ENCODE results near the gene LAMA3. TPM values are rescaled to one million over a fixed set of nuclear protein-coding genes. Genes with fewer than 3 reads are reported as not detected.

The LAMA3 gene
- total and polyA plus RNA-seq, 10 of the 15 experiments (the other 5 are each of a cell fraction or from before 2014, with no cell fraction given): 0.37 to 6.5 (median 5.4) TPM

GRCh38 chr18:23682472-23682871 lies 6.8 kb upstream of the LAMA3 start (continued):
- TF ChIP-seq SREBF2 (IDR thresholded peaks at IDR 0.05; ENCODE audit: low read length): no peak
- no peak for TF ChIP-seq HDGF (IDR thresholded peaks at IDR 0.05)
- TF ChIP-seq RUNX3 (IDR thresholded peaks at IDR 0.05; ENCODE audit: low read length): peak; percentile 90
- no peak for TF ChIP-seq RELA (IDR thresholded peaks at IDR 0.05; ENCODE audit: borderline replicate concordance, partially characterized antibody)
- TF ChIP-seq TARDBP (IDR thresholded peaks at IDR 0.05; ENCODE audit: borderline replicate concordance): no peak
- no peak for TF ChIP-seq ZNF592 (IDR thresholded peaks at IDR 0.05)
- TF ChIP-seq, protein P1, sequence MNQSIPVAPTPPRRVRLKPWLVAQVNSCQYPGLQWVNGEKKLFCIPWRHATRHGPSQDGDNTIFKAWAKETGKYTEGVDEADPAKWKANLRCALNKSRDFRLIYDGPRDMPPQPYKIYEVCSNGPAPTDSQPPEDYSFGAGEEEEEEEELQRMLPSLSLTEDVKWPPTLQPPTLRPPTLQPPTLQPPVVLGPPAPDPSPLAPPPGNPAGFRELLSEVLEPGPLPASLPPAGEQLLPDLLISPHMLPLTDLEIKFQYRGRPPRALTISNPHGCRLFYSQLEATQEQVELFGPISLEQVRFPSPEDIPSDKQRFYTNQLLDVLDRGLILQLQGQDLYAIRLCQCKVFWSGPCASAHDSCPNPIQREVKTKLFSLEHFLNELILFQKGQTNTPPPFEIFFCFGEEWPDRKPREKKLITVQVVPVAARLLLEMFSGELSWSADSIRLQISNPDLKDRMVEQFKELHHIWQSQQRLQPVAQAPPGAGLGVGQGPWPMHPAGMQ (IDR thresholded peaks at IDR 0.05; ENCODE audit: borderline replicate concordance): no peak
- TF ChIP-seq TAF1 (IDR thresholded peaks at IDR 0.05; ENCODE audit: borderline replicate concordance, low read depth, low read length): no peak
- TF ChIP-seq, protein P2, sequence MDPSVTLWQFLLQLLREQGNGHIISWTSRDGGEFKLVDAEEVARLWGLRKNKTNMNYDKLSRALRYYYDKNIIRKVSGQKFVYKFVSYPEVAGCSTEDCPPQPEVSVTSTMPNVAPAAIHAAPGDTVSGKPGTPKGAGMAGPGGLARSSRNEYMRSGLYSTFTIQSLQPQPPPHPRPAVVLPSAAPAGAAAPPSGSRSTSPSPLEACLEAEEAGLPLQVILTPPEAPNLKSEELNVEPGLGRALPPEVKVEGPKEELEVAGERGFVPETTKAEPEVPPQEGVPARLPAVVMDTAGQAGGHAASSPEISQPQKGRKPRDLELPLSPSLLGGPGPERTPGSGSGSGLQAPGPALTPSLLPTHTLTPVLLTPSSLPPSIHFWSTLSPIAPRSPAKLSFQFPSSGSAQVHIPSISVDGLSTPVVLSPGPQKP (IDR thresholded peaks at IDR 0.05; ENCODE audit: low read depth, low read length): no peak
- TF ChIP-seq, protein P3, sequence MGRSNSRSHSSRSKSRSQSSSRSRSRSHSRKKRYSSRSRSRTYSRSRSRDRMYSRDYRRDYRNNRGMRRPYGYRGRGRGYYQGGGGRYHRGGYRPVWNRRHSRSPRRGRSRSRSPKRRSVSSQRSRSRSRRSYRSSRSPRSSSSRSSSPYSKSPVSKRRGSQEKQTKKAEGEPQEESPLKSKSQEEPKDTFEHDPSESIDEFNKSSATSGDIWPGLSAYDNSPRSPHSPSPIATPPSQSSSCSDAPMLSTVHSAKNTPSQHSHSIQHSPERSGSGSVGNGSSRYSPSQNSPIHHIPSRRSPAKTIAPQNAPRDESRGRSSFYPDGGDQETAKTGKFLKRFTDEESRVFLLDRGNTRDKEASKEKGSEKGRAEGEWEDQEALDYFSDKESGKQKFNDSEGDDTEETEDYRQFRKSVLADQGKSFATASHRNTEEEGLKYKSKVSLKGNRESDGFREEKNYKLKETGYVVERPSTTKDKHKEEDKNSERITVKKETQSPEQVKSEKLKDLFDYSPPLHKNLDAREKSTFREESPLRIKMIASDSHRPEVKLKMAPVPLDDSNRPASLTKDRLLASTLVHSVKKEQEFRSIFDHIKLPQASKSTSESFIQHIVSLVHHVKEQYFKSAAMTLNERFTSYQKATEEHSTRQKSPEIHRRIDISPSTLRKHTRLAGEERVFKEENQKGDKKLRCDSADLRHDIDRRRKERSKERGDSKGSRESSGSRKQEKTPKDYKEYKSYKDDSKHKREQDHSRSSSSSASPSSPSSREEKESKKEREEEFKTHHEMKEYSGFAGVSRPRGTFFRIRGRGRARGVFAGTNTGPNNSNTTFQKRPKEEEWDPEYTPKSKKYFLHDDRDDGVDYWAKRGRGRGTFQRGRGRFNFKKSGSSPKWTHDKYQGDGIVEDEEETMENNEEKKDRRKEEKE (IDR thresholded peaks at IDR 0.05): no peak
- peak; percentile 91 for TF ChIP-seq JUNB (IDR thresholded peaks at IDR 0.05)
- no peak for TF ChIP-seq SMC3 (IDR thresholded peaks at IDR 0.05; ENCODE audit: borderline replicate concordance, low read length)
- peak; percentile 90; the same call in 1 of the 2 replicates for TF ChIP-seq FOXM1 (IDR thresholded peaks at IDR 0.05; ENCODE audit: low read depth, low read length)
- no peak for TF ChIP-seq HDAC2 (IDR thresholded peaks at IDR 0.05)
- no peak for TF ChIP-seq SRF (IDR thresholded peaks at IDR 0.05; ENCODE audit: low read depth in 2 of 2, low read length in 2 of 2)
- no peak for TF ChIP-seq PAX8 (IDR thresholded peaks at IDR 0.05)
- TF ChIP-seq, protein P4, sequence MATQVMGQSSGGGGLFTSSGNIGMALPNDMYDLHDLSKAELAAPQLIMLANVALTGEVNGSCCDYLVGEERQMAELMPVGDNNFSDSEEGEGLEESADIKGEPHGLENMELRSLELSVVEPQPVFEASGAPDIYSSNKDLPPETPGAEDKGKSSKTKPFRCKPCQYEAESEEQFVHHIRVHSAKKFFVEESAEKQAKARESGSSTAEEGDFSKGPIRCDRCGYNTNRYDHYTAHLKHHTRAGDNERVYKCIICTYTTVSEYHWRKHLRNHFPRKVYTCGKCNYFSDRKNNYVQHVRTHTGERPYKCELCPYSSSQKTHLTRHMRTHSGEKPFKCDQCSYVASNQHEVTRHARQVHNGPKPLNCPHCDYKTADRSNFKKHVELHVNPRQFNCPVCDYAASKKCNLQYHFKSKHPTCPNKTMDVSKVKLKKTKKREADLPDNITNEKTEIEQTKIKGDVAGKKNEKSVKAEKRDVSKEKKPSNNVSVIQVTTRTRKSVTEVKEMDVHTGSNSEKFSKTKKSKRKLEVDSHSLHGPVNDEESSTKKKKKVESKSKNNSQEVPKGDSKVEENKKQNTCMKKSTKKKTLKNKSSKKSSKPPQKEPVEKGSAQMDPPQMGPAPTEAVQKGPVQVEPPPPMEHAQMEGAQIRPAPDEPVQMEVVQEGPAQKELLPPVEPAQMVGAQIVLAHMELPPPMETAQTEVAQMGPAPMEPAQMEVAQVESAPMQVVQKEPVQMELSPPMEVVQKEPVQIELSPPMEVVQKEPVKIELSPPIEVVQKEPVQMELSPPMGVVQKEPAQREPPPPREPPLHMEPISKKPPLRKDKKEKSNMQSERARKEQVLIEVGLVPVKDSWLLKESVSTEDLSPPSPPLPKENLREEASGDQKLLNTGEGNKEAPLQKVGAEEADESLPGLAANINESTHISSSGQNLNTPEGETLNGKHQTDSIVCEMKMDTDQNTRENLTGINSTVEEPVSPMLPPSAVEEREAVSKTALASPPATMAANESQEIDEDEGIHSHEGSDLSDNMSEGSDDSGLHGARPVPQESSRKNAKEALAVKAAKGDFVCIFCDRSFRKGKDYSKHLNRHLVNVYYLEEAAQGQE (IDR thresholded peaks at IDR 0.05; ENCODE audit: low read depth, low read length): no peak
- no peak for TF ChIP-seq POLR2A (IDR thresholded peaks at IDR 0.05; ENCODE audit: low read depth, low read length)
- peak; percentile 69; the same call in 1 of the 2 replicates for TF ChIP-seq PML (IDR thresholded peaks at IDR 0.05; ENCODE audit: low read length)

Data from GM12878 (cell line).